Caco-2 (cell line): ENCODE data around the gene MICOS13. TPM values are rescaled to one million over a fixed set of nuclear protein-coding genes. Genes with fewer than 3 reads are reported as not detected.

Experiments used
- BruUV-seq: library from RNA; stranded (reverse); fragments of 400-500 nt; replicated peaks from 2 replicates; lab custom pipeline; 2021; lab: Mats Ljungman, UMichigan
- CTCF ChIA-PET: fragments of 300-600 bp; sonication (Branson Sonifier 250); formaldehyde crosslinking; loops from one replicate; lab custom pipeline; 2022; ENCODE audit warnings: antibody characterized with exemption; lab: Charles Lee
- POLR2A ChIA-PET: fragments of 300-600 bp; sonication (Branson Sonifier 250); formaldehyde crosslinking; loops from one replicate; lab custom pipeline; 2022; ENCODE audit warnings: antibody characterized with exemption; lab: Charles Lee
- DNase-seq, 2 experiments: peaks; one replicate each; pipeline versions ENCODE4 v3.0.0 to v3.0.0-alpha.2; 2020 to 2022
- H3K27me3 ChIP-seq: replicated peaks from 2 replicates; pipeline ENCODE4 v1.6.0; 2011; ENCODE audit warnings: low read length; ENCODE audit not compliant: control insufficient read depth, insufficient read depth
- H3K36me3 ChIP-seq: 2 replicates; pipeline ENCODE4 v1.5.1; 2011; ENCODE audit warnings: low read length; ENCODE audit not compliant: control insufficient read depth, insufficient read depth
- H3K4me1 ChIP-seq: fragments of 250-450 bp; sonication (Bioruptor Pico); 2 replicates; pipeline ENCODE4 v1.5.1; 2020; ENCODE audit warnings: mild to moderate bottlenecking
- H3K4me3 ChIP-seq: 2 replicates; pipeline ENCODE4 v1.5.1; 2011; ENCODE audit warnings: low read depth, mild to moderate bottlenecking, control low read depth, low read length
- H3K9me3 ChIP-seq: fragments of 250-450 bp; sonication (Bioruptor Pico); 2 replicates; pipeline ENCODE4 v1.5.1; 2020; ENCODE audit warnings: mild to moderate bottlenecking, moderate library complexity
- H3K27ac Mint-ChIP-seq: one replicate; pipeline ENCODE4 v1.8.0; 2022; ENCODE audit warnings: mixed read lengths; ENCODE audit not compliant: unreplicated experiment
- H3K27me3 Mint-ChIP-seq: one replicate; pipeline ENCODE4 v1.8.0; 2022; ENCODE audit warnings: mixed read lengths; ENCODE audit not compliant: insufficient read depth, unreplicated experiment
- H3K36me3 Mint-ChIP-seq: one replicate; pipeline ENCODE4 v1.8.0; 2022; ENCODE audit warnings: mild to moderate bottlenecking, mixed read lengths; ENCODE audit not compliant: insufficient read depth, unreplicated experiment
- H3K4me1 Mint-ChIP-seq: one replicate; pipeline ENCODE4 v1.8.0; 2022; ENCODE audit warnings: low read depth, mixed read lengths; ENCODE audit not compliant: unreplicated experiment
- H3K4me3 Mint-ChIP-seq: one replicate; pipeline ENCODE4 v1.8.0; 2022; ENCODE audit warnings: mild to moderate bottlenecking, moderate library complexity, mixed read lengths; ENCODE audit not compliant: unreplicated experiment
- H3K9me3 Mint-ChIP-seq: one replicate; pipeline ENCODE4 v1.8.0; 2022; ENCODE audit warnings: mixed read lengths; ENCODE audit not compliant: unreplicated experiment
- CTCF ChIP-seq, 2 experiments: fragments of 200-600 bp in 1 of 2; IDR thresholded peaks; 1 replicate in 1 of 2; 2 replicates in 1 of 2; pipeline versions ENCODE4 v1.5.1 to v1.8.0; 2011 to 2022; ENCODE audit warnings: antibody characterized with exemption in 1 of 2, control low read depth in 1 of 2, inconsistent platforms in 1 of 2, low read depth in 1 of 2, low read length in 1 of 2, mild to moderate bottlenecking in 1 of 2, moderate library complexity in 1 of 2; ENCODE audit not compliant: insufficient read depth in 1 of 2, severe bottlenecking in 1 of 2, unreplicated experiment in 1 of 2
- intact Hi-C: fragments of 100-400 bp; cut with micrococcal nuclease; formaldehyde crosslinking; loops from one replicate; pipeline ENCODE4 v1.10.0; 2022; ENCODE audit not compliant: unreplicated experiment
- total RNA-seq: library from RNA; stranded (reverse); gene quantifications from 2 replicates; pipeline ENCODE4 v1.2.3, GENCODE V29; 2022

Gene MICOS13
- total RNA-seq, 1 experiment from 2014 or later, result 43.1 TPM

- POLR2A ChIA-PET, result interaction anchor here (0.5 to 1.1 kb wide), 10 partner anchors 17 to 290 kb away, joined by 3 to 24 read pairs (median 8); partner anchors contain the start of genes NDUFA11 and RPL36
- intact Hi-C loops, result loop anchor here (5.0 kb wide), 1 partner anchor 72 kb away; the partner anchor contains the start of gene DUS3L
- Mint-ChIP-seq H3K4me3 (peak within 1 kb of the TSS; percentile 84), H3K9me3 (no peaks in the 10 kb centered on the region), H3K4me1 (no peaks in the 10 kb centered on the region), H3K27ac (peak within 1 kb of the TSS; percentile 93), H3K36me3 (peaks cover 50% of the 10 kb centered on the region), H3K27me3 (no peaks in the 10 kb centered on the region)
- H3K4me3 ChIP-seq, result peak within 1 kb of the TSS; percentile 98
- CTCF ChIA-PET, result interaction anchor here (1.0 to 1.3 kb wide), 4 partner anchors 30 to 84 kb away, joined by 4 to 8 read pairs (median 6); partner anchors contain the start of gene RPL36
- peak; percentile 97 for DNase-seq
- peak; percentile 77 to 88 for TF ChIP-seq CTCF (IDR thresholded peaks at IDR 0.05; ENCODE audit: insufficient read depth in 1 of 2, low read depth in 1 of 2, low read length in 1 of 2, severe bottlenecking in 1 of 2, unreplicated experiment in 1 of 2)
- H3K4me1 ChIP-seq, result no peaks in the 10 kb centered on the region
- H3K27me3 ChIP-seq, result no peaks in the 10 kb centered on the region
- H3K36me3 ChIP-seq, result no peaks in the 10 kb centered on the region
- H3K9me3 ChIP-seq, result no peaks in the 10 kb centered on the region
- BruUV-seq, result no TSS peak
Observed at GRCh38 chr19:5719961-5720790, 39.9 kb upstream of the MICOS13 start, which contains the start of the genes CATSPERD and LONP1. Gene CATSPERD, plus strand, starts transcription at chr19:5720637. Its CDS starts 101 bp downstream, at chr19:5720738. Gene LONP1, minus strand, starts transcription at chr19:5720146. Its CDS starts 14 bp downstream, at chr19:5720132.

- H3K27me3 ChIP-seq, result no peaks in the 10 kb centered on the region
- H3K4me1 ChIP-seq, result no peaks in the 10 kb centered on the region
- ChIA-PET POLR2A (interaction anchor here (0.7 to 1.3 kb wide), 7 partner anchors 23 to 185 kb away, joined by 3 to 24 read pairs (median 8); partner anchors contain the start of genes NDUFA11 and RPL36), CTCF (interaction anchor here (1.0 to 1.1 kb wide), 2 partner anchors 55 to 85 kb away, joined by 4 to 6 read pairs; no protein-coding TSS in a partner anchor)
- DNase-seq, result peak in 1 of 2 experiments; percentile 22
- Mint-ChIP-seq H3K27me3 (no peaks in the 10 kb centered on the region), H3K4me1 (no peaks in the 10 kb centered on the region), H3K27ac (peak overlapping the region; percentile 93), H3K36me3 (peaks cover 56% of the 10 kb centered on the region), H3K4me3 (peak overlapping the region; percentile 84), H3K9me3 (no peaks in the 10 kb centered on the region)
- H3K4me3 ChIP-seq, result peak overlapping the region; percentile 98
- intact Hi-C loops, result no loop called here
- TF ChIP-seq CTCF (IDR thresholded peaks at IDR 0.05; ENCODE audit: insufficient read depth in 1 of 2, low read depth in 1 of 2, low read length in 1 of 2, severe bottlenecking in 1 of 2, unreplicated experiment in 1 of 2), result no peak
- BruUV-seq, result TSS peak; percentile 68
- H3K9me3 ChIP-seq, result no peaks in the 10 kb centered on the region
- H3K36me3 ChIP-seq, result peaks cover 1% of the 10 kb centered on the region; the same call in 1 of the 2 replicates
Observed at GRCh38 chr19:5719274-5719960, 39.1 kb upstream of the MICOS13 start.
